Activated naive CD8-positive, alpha-beta T cell treated with anti-CD3 and anti-CD28 coated beads for 36 hours (primary cell): ENCODE results near the gene SCARF1. TPM values are rescaled to one million over a fixed set of nuclear protein-coding genes. Genes with fewer than 3 reads are reported as not detected.
"Not testable (repeated sequence)": the region's sequence is repeated elsewhere in the genome, so short reads cannot be mapped to it uniquely, and the experiment has no call there.

ENCODE experiments used
- DNase-seq: peaks from one replicate; pipeline ENCODE4 v3.0.0; 2021
- H3K27ac Mint-ChIP-seq: one replicate; pipeline ENCODE4 v1.8.0; 2022; ENCODE audit warnings: mild to moderate bottlenecking, moderate library complexity, mixed read lengths
- H3K27me3 Mint-ChIP-seq: one replicate; pipeline ENCODE4 v1.8.0; 2022; ENCODE audit warnings: mild to moderate bottlenecking, mixed read lengths
- H3K36me3 Mint-ChIP-seq: one replicate; pipeline ENCODE4 v1.8.0; 2021; ENCODE audit warnings: mild to moderate bottlenecking, mixed read lengths
- H3K4me1 Mint-ChIP-seq: one replicate; pipeline ENCODE4 v1.8.0; 2021; ENCODE audit warnings: mixed read lengths
- H3K4me3 Mint-ChIP-seq: one replicate; pipeline ENCODE4 v1.8.0; 2022; ENCODE audit warnings: mild to moderate bottlenecking, moderate library complexity, mixed read lengths
- H3K9me3 Mint-ChIP-seq: one replicate; pipeline ENCODE4 v1.8.0; 2022; ENCODE audit warnings: mixed read lengths
- total RNA-seq, 2 experiments: library from RNA; stranded (reverse); gene quantifications; one replicate each; pipeline ENCODE4 v1.2.3, GENCODE V29; 2021

Gene SCARF1
- total RNA-seq, 2 experiments from 2014 or later = 2.5 to 2.6 TPM

DNA sequence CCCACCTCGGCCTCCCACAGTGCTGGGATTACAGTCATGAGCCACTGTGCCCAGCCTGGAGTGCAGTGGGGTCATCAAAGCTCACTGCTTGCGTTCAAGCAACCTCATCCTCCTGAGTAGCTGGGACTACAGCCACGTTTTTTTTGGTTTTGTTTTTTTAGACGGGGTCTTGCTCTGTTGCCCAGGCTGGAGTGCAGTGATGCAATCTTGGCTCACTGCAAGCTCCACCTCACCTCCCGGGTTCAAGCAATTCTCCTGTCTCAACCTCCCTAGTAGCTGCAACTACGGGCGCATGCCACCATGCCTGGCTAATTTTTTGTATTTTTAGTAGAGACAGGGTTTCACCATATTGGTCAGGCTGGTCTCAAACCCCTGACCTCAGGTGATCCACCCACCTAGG is 7.3 kb upstream of the SCARF1 start:
- DNase-seq, H3K4me3 Mint-ChIP-seq, H3K9me3 Mint-ChIP-seq, H3K27ac Mint-ChIP-seq, H3K27me3 Mint-ChIP-seq: not testable (repeated sequence)
- H3K4me1 Mint-ChIP-seq = peaks cover 13% of the 10 kb centered on the region
- H3K36me3 Mint-ChIP-seq = peaks cover 32% of the 10 kb centered on the region

DNA sequence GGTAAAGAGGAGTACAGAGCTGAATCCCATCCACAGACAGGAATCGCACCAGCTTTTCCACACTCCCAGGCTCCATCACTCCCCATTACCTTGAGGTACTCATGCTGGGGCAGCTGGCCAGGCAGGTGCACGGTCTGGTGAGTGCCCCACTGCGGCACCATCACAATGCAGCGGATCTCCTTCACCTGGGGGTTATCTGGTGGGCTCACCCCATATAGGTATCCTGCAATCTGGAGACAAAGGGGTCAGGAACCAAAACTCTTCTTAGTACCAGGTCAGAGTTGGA is 6.0 kb upstream of the SCARF1 start:
- DNase-seq = no peak
- Mint-ChIP-seq H3K9me3 (no peaks in the 10 kb centered on the region), H3K4me3 (no peak overlapping the region), H3K36me3 (peaks cover 23% of the 10 kb centered on the region), H3K27me3 (no peaks in the 10 kb centered on the region), H3K27ac (no peak overlapping the region), H3K4me1 (peaks cover 15% of the 10 kb centered on the region)

DNA sequence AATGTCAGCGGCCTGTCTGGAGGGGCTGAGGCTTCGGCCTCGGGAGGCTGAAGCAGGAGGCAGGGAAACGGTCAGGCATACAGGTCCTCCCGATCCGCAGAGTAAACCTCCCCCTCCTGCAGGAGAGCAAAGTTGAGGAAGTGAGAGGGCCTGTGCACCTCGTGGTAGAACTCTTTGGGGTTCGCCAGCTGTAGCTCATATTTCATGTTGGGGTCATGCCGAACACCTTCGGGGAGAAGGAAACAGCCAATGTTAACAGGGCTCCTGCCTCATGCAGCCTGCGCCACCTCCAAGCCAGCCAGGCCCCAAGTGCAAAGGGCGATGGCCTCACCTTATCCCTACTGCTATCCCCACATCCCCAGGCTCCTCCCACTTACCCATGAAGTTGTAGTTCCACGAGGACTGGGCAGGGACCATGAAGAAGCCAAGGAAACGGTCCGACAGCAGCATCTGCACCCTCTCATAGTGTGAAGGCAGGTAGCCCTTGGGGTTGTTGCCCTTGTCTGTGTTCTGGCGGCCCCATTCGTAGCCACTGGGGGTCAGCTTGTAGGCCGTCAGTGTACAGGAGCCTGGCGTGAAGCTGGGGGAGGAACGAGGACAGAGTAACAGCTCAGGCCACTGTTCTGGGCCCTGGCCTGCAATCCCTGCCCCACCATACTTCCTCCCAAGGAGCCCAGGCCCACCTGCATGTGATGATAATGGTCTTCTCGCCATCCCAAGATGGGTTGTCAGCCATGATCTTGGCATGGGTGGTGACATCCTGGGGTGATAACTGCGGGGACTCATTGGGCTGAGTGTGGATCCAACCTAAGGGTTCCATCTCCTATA is 5.4 kb upstream of the SCARF1 start:
- Mint-ChIP-seq H3K4me3 (no peak overlapping the region), H3K4me1 (peaks cover 17% of the 10 kb centered on the region), H3K27me3 (no peaks in the 10 kb centered on the region), H3K9me3 (no peaks in the 10 kb centered on the region), H3K36me3 (peaks cover 19% of the 10 kb centered on the region), H3K27ac (no peak overlapping the region)
- DNase-seq = no peak

DNA sequence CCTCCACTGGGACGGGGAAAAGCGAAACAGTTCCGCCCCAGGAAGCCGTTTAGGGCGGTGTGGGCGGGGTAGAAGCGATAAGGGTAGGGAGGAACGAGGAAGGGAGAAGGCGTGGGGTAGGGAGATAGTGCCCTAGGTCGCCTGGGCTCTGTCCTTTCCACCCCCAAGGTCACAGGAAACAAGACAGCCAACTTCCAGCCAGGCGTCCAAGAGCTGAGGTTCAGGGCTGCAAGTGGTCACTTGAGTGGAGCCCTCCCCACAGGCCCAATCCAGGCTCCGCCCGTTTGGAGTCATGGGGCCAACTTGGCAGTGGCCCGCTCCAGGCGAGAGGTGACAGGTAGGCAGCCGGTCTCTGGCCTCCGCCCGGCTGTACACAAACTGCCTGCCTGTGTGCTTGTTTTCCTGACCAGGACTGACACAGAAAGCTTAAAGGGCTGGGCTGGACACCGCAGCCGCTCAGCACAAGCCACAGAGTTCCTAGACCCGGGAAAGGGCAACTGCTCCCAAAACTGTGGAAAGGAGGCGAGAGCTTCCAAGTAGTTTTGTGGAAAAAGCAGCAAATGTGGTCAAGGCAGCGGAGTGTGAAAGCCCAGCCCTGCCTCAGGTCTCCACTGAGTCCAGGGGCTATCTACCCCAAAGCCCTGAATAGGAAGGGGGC is 4.4 kb upstream of the SCARF1 start, which contains the start of gene RILP:
Gene RILP, minus strand, starts transcription at position 23 of the 658 bp plus-strand sequence. CDS start 62 bp downstream, outside the sequence.
- H3K9me3 Mint-ChIP-seq = no peaks in the 10 kb centered on the region
- peak within 1 kb of the TSS; percentile 77 for H3K27ac Mint-ChIP-seq
- peaks cover 17% of the 10 kb centered on the region for H3K36me3 Mint-ChIP-seq
- H3K27me3 Mint-ChIP-seq = no peaks in the 10 kb centered on the region
- peak within 1 kb of the TSS; percentile 68 for H3K4me3 Mint-ChIP-seq
- H3K4me1 Mint-ChIP-seq = peaks cover 25% of the 10 kb centered on the region
- DNase-seq = no peak

DNA sequence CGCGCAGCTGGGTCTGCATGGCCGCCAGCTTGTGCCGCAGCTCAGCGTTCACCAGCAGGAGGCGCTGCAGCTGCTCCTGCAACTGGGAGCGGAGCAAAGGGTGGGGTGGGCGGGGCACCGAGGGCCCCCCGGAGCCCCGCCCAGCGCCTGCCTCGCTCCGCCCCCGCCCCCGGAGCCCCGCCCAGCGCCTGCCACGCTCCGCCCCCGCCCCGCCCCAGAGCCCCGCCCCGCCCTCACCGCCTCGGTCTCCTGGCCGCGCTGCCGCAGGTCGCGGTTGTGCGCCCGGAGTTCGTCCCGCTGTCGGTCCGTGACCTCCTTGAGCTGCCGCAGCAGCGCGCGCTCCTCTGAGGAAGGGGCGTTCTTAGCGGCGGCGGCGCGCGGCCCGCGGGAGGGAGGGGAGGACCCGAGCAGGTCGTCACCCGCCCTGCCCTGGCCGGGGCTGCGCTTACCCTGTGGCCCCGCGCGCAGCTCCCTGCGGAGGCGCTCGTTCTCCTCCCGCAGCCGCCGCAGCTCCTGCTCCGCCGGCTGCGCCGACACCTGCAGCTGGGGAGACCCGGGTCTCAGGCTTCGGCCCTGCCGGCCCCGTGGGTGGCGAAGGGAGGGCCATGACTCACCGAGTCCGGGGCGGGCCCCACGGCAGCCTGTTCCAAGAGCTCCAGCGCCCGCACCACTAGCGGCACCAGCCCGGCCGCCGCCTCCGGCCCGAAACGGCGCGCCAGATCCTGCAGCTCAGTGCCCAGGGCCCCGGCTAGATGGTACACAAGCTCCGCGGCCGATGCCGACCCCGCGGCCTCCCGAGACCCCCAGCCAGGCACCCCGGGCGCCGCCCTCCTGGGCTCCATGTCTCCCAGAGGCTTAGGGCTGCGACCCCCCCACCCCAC is 3.7 kb upstream of the SCARF1 start:
- peak; percentile 94 for DNase-seq
- H3K9me3 Mint-ChIP-seq = no peaks in the 10 kb centered on the region
- H3K27me3 Mint-ChIP-seq = no peaks in the 10 kb centered on the region
- H3K27ac Mint-ChIP-seq = no peak overlapping the region
- H3K4me3 Mint-ChIP-seq = peak overlapping the region; percentile 54
- peaks cover 32% of the 10 kb centered on the region for H3K4me1 Mint-ChIP-seq
- peaks cover 12% of the 10 kb centered on the region for H3K36me3 Mint-ChIP-seq

DNA sequence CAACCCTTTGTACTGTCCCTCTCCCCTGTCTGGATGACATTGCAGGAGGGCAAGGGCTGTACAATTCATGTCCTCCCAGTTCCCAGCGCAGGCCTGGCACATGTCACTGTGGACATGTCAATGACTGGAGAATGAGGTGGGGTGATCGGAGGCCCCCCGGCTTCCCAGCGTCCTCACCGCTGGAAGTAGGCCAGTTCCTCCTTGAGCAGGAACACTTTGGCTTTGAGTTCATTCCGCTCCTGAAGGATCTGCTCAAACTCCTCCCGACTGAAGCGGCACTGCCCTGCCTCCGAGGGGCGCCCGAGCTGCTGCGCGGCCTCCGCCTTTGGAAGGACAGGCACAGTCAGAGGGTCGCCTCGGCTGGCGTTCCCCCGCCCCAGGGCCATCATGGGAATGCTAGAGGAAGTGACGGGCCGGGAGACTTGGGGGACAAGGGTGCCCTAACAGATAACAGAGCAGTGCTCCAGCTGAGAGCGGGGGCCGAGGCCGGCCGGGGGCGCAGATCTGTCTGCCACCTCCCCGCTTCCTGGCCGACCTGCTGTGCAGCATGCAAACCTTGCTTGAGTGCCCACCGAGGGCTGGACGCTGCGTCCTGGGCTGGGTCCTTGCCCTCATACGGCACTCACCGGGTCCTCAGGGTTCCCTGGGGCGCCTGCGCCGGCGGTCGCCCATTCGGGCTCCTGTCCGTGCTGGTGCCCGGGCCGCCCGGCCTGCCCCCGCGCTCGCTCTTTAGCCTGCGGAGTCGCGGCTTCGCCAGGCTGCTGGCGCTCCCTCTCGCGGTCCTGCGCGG is 2.8 kb upstream of the SCARF1 start:
- H3K4me3 Mint-ChIP-seq = peak overlapping the region; percentile 67
- H3K27ac Mint-ChIP-seq = no peak overlapping the region
- peaks cover 3% of the 10 kb centered on the region for H3K36me3 Mint-ChIP-seq
- H3K27me3 Mint-ChIP-seq = no peaks in the 10 kb centered on the region
- H3K9me3 Mint-ChIP-seq = no peaks in the 10 kb centered on the region
- H3K4me1 Mint-ChIP-seq = peaks cover 34% of the 10 kb centered on the region
- DNase-seq = no peak

DNA sequence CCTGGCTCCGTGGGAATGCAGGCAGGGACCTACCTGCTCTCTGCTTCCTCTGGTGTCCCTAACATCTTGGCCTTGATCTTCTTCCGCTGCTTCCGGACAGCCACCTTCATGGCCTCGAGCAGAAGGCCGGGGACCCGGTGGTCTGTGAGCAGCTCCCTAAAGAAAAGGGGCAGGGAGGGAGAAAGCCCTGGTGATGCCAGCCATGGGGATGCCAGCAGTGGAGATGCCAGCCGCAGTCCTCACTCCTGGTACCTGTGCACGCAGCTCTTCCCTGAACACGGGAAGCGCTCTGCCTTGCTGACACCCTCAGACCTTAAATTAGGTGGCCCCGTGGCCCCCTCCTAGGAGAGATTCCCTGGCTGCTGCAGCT is 2.3 kb upstream of the SCARF1 start:
- H3K27ac Mint-ChIP-seq = no peak overlapping the region
- no peak for DNase-seq
- H3K4me3 Mint-ChIP-seq = peak overlapping the region; percentile 67
- H3K36me3 Mint-ChIP-seq = no peaks in the 10 kb centered on the region
- no peaks in the 10 kb centered on the region for H3K9me3 Mint-ChIP-seq
- H3K27me3 Mint-ChIP-seq = no peaks in the 10 kb centered on the region
- H3K4me1 Mint-ChIP-seq = peaks cover 34% of the 10 kb centered on the region

DNA sequence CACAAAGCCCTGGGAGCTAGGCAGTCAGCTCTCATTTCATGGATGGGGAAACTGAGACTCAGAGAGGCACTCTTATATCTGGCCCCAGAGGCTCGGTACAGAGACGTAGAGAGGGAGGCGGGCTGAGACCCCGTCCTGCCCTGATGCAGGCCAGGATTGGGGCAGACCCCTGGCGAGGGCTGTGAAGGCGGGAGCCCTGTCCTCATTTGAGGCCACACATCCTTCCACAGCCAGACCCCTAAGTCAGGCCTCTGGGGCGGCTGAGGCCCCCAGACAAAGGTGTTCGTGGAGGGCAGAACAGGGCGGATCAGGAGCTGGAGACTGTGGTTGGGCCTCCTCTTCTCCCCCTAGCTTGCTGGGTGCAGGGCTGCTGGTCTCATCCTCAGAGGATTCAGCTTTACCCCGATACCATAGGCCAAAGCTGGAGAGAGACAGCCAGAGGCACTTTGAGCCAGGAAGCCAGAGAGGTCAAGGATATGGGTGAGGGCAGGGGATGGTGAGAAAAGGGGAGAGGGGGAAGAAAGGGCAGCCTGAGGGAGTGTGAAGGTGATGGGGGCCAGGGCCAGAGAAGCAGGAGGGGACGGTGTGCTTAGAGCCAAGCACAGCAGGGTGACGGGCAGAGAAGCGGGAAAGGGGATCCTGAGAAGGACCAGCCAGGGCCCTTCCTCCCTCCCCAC is 805 bp upstream of the SCARF1 start:
- DNase-seq = no peak
- no peaks in the 10 kb centered on the region for H3K9me3 Mint-ChIP-seq
- no peak overlapping the region for H3K4me3 Mint-ChIP-seq
- H3K27ac Mint-ChIP-seq = no peak overlapping the region
- H3K27me3 Mint-ChIP-seq = no peaks in the 10 kb centered on the region
- H3K4me1 Mint-ChIP-seq = peaks cover 34% of the 10 kb centered on the region
- H3K36me3 Mint-ChIP-seq = no peaks in the 10 kb centered on the region

DNA sequence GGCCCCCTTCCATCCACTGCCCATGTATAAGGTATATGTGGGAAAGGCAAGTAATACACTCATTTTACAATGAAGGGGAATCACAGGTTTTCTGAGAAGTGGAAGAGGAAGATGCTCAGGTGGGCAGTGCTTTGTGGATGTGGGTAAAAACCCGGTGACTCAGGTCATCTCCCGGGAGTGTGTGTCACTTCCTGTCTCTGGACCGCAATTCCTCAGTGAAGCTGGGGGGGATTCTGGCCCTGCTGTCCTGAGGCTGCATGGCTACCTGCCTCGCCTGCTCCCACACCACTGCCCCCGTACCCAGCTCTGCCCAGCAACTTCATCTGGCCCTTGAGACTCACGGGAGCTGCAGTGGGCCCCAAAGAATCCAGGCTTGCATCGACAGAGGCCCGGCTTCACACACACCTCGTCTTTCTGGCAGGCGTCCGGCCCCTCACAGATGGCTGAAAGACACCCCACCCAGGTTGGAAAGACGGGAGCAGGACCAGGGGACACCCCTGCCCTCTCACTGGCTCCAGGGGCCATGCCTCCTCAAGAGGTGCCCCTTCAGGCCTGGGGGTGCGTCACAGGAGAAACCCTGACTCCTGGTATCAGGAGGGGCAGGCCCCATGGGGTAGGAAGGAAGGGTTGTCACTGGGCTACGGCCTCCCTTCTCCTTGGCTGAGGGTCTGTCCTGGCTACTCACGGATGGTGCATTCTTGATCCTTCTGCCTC is 882 bp downstream of the SCARF1 start:
- DNase-seq = peak; percentile 54
- Mint-ChIP-seq H3K27ac (peak overlapping the region; percentile 87), H3K4me3 (peak overlapping the region; percentile 80), H3K4me1 (peaks cover 24% of the 10 kb centered on the region), H3K27me3 (no peaks in the 10 kb centered on the region), H3K9me3 (no peaks in the 10 kb centered on the region), H3K36me3 (no peaks in the 10 kb centered on the region)

DNA sequence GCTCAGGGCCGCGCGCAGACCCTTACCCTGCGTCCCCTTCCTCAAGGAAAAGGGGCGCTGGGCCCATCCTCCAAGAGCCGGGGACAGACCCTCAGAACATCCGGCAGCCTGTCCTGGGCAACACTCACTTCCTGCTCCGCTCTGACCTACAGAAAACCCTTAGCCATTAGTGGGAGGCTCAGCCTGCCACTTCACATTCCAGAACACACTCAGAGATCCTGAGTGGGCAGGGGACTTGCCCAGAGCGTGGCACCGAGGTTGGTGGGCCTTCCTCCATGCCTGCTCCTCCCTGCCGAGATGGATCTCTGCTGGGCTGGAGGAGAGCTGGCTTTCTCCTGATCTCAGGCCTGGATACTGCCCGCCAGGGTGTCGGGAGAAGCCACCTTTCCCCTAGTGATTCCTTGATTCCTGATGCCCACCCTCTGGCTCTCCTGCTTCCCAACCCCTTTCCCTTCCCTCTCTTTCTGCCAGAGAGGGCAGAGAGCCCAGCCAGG is 1.5 kb downstream of the SCARF1 start:
- Mint-ChIP-seq H3K4me3 (peak overlapping the region; percentile 80), H3K27ac (peak overlapping the region; percentile 87), H3K4me1 (peaks cover 24% of the 10 kb centered on the region), H3K27me3 (no peaks in the 10 kb centered on the region), H3K9me3 (no peaks in the 10 kb centered on the region), H3K36me3 (no peaks in the 10 kb centered on the region)
- DNase-seq = no peak

DNA sequence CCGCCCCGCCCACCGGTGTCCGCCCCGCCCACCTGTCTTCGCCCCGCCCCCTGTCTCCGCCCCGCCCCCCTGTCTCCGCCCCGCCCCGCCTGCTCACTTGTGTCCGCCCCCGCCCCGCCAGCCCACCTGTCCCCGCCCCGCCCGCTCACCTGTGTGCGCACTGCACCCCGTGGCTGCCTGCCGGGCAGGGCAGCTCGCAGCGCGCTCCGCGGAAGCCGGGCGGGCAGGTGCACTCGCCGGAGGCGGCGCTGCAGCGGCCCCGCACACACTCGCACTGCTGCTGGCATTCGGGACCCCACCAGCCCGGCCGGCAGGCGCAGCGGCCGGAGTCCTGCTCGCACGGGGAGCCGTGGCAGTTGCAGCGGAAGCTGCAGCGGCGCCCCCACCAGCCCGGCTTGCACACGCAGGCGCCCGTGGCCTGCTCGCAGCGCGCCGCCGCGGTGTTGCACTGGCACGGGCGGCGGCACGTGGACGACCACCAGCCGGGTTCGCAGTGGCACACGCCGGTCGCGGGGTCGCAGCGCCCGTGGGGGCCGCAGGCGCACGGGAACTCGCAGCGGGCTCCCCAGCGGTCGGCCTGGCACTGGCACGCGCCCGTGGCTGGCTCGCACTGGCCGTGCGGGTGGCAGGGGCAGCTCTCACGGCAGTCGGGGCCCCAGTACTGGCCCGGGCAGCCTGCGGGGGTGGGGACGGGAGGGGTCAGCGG is 2.1 kb downstream of the SCARF1 start:
- Mint-ChIP-seq H3K36me3 (no peaks in the 10 kb centered on the region), H3K27me3 (no peaks in the 10 kb centered on the region), H3K4me1 (peaks cover 24% of the 10 kb centered on the region), H3K27ac (no peak overlapping the region), H3K4me3 (no peak overlapping the region), H3K9me3 (no peaks in the 10 kb centered on the region)
- peak; percentile 62 for DNase-seq

DNA sequence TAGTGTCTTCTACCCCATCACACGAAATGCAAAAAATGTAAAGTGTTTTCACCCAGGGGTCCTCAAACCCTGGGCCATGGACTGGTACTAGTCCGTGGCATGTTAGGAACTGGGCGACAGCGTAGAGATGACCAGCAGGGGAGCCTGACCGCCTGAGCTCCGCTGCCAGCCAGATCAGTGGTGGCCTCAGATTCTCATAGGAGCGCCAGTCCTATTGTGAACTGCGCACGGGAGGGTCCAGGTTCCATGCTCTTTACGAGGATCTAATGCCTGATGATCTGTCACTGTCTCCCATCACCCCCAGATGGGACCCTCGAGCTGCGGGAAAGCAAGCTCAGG is 4.5 kb downstream of the SCARF1 start:
- Mint-ChIP-seq H3K9me3 (no peaks in the 10 kb centered on the region), H3K27me3 (no peaks in the 10 kb centered on the region), H3K4me1 (peaks cover 18% of the 10 kb centered on the region), H3K4me3 (no peak overlapping the region), H3K36me3 (no peaks in the 10 kb centered on the region), H3K27ac (no peak overlapping the region)
- no peak for DNase-seq

DNA sequence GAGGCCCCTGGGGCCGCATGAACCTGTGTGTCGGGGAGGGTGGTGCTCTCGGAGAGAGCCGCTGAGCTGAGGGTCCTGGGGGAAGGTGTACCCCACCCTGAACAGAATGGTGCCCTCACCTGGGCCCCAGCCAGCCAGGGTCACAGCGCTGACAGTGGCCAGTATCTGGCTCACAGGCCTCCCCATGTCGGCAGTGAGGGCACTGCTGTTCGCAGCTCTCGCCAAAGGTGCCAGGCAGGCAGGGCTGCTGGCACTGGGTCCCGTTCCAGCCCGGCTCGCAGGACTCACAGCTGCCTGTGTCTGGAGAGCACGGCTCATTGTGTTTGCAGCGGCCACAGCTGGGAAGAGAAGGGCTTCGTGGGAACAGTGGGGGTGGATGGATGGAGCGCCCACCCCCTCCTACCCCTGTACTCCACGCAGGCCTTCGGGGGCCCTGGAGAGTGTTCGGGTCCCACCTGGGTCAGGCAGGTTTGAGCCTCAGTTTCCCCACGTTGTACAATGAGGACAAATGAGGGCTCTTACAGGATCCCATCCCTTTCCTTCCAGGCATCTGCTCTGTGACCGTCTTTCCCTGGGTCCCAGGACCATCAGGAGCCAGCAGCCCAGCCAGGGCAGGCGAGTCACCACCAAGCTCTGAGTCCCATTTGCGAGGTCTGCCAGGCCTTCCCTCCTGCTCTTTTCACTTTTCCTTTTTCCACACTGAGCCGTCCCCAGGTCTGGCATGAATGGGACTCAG is 5.0 kb downstream of the SCARF1 start:
- H3K4me3 Mint-ChIP-seq = no peak overlapping the region
- H3K27ac Mint-ChIP-seq = no peak overlapping the region

More for the DNA sequence above, 5.0 kb downstream of the SCARF1 start:
- Mint-ChIP-seq H3K9me3 (no peaks in the 10 kb centered on the region), H3K36me3 (no peaks in the 10 kb centered on the region), H3K27me3 (no peaks in the 10 kb centered on the region), H3K4me1 (peaks cover 13% of the 10 kb centered on the region)
- no peak for DNase-seq
